B cell (primary cell): ENCODE results near the gene IMPDH2. TPM values are rescaled to one million over a fixed set of nuclear protein-coding genes. Genes with fewer than 3 reads are reported as not detected.

Source experiments
- ATAC-seq: fragments of 200-7000 bp; cut with Tn5 transposase; one replicate; pipeline ENCODE4 v1.10.0; 2021; ENCODE audit warnings: low read depth, mild to moderate bottlenecking, moderate number of reproducible peaks, moderate library complexity
- CTCF ChIA-PET: fragments of 350-600 bp; sonication (Branson Sonifier 250); formaldehyde crosslinking; loops from one replicate; lab custom pipeline; 2021; ENCODE audit warnings: antibody characterized with exemption, inconsistent platforms; lab: Charles Lee
- POLR2A ChIA-PET: fragments of 350-600 bp; sonication (Branson Sonifier 250); formaldehyde crosslinking; loops from one replicate; lab custom pipeline; 2021; ENCODE audit warnings: antibody characterized with exemption; lab: Charles Lee
- DNase-seq: peaks from one replicate; pipeline ENCODE4 v3.0.0; 2013
- H2AFZ ChIP-seq: 2 replicates; pipeline ENCODE4 v1.6.1; 2012; ENCODE audit warnings: mild to moderate bottlenecking, low read depth, low read length; ENCODE audit not compliant: insufficient read depth, poor library complexity, severe bottlenecking
- H3K27ac ChIP-seq, 2 donors: 1 replicate in 1 of 2; 2 replicates in 1 of 2; pipeline ENCODE4 v1.5.1; 2012 to 2013; ENCODE audit warnings: low read length in 2 of 2, mild to moderate bottlenecking in 2 of 2, moderate library complexity in 1 of 2
- H3K27me3 ChIP-seq, 4 experiments: fragments of 200-600 bp in 1 of 4; sonication (generic) in 1 of 4; replicated peaks in 1 of 4; 1 replicate in 2 of 4; 2 replicates in 2 of 4; pipeline versions ENCODE4 v1.6.1 to v1.7.0; 2013 to 2016; ENCODE audit warnings: low read length in 3 of 4, mild to moderate bottlenecking in 2 of 4, mixed read lengths in 1 of 4, moderate library complexity in 1 of 4; ENCODE audit not compliant: insufficient read depth in 4 of 4, control insufficient read depth in 3 of 4; ENCODE audit errors: control extremely low read depth in 1 of 4
- H3K36me3 ChIP-seq, 2 experiments: replicated peaks in 1 of 2; 1 replicate in 1 of 2; 2 replicates in 1 of 2; pipeline versions ENCODE4 v1.6.1 to v1.7.1; 2013; ENCODE audit warnings: low read length in 1 of 2; ENCODE audit not compliant: insufficient read depth in 2 of 2, control insufficient read depth in 1 of 2; ENCODE audit errors: control extremely low read depth in 1 of 2, extremely low read depth in 1 of 2
- H3K4me1 ChIP-seq, 2 donors: fragments of 200-600 bp in 1 of 2; sonication (generic) in 1 of 2; 1 replicate in 1 of 2; 2 replicates in 1 of 2; pipeline versions ENCODE4 v1.5.1 to v1.6.1; 2013 to 2017; ENCODE audit warnings: low read length in 2 of 2; ENCODE audit not compliant: control insufficient read depth in 2 of 2, insufficient read depth in 2 of 2
- H3K4me2 ChIP-seq: replicated peaks from 2 replicates; pipeline ENCODE3; 2012; ENCODE audit warnings: mild to moderate bottlenecking, low read depth, low read length; ENCODE audit not compliant: poor library complexity, severe bottlenecking
- H3K4me3 ChIP-seq, 5 experiments: fragments of 200-600 bp in 1 of 5; sonication (generic) in 1 of 5; 1 replicate in 3 of 5; 2 replicates in 2 of 5; pipeline versions ENCODE4 v1.5.1 to v1.7.0; 2011 to 2016; ENCODE audit warnings: low read length in 4 of 5, mild to moderate bottlenecking in 4 of 5, low read depth in 2 of 5, control low read depth in 1 of 5, moderate library complexity in 1 of 5; ENCODE audit not compliant: insufficient read depth in 1 of 5; ENCODE audit errors: control extremely low read depth in 1 of 5, extremely low read depth in 1 of 5
- H3K79me2 ChIP-seq: fragments of 200-600 bp; sonication (generic); one replicate; pipeline ENCODE4 v1.6.0; 2016; ENCODE audit warnings: low read length; ENCODE audit not compliant: control insufficient read depth, insufficient read depth
- H3K9ac ChIP-seq: fragments of 200-600 bp; sonication (generic); 2 replicates; pipeline ENCODE4 v1.6.1; 2017; ENCODE audit warnings: mild to moderate bottlenecking, low read length, moderate library complexity
- H3K9me3 ChIP-seq, 3 donors: one replicate each; pipeline versions ENCODE4 v1.6.1 to v1.7.1; 2013; ENCODE audit warnings: low read length in 2 of 3; ENCODE audit not compliant: control insufficient read depth in 2 of 3, insufficient read depth in 1 of 3; ENCODE audit errors: control extremely low read depth in 1 of 3
- H4K20me1 ChIP-seq: 2 replicates; pipeline ENCODE4 v1.6.0; 2012; ENCODE audit warnings: mild to moderate bottlenecking, low read length; ENCODE audit not compliant: insufficient read depth, control insufficient read depth, poor library complexity, severe bottlenecking
- H3K27ac Mint-ChIP-seq: one replicate; pipeline ENCODE4 v1.8.0; 2021; ENCODE audit warnings: mixed read lengths
- H3K27me3 Mint-ChIP-seq: one replicate; pipeline ENCODE4 v1.8.0; 2021; ENCODE audit warnings: mixed read lengths
- H3K4me1 Mint-ChIP-seq: one replicate; pipeline ENCODE4 v1.8.0; 2021; ENCODE audit warnings: mixed read lengths
- H3K4me3 Mint-ChIP-seq: one replicate; pipeline ENCODE4 v1.8.0; 2021; ENCODE audit warnings: mixed read lengths
- H3K9me3 Mint-ChIP-seq: one replicate; pipeline ENCODE4 v1.8.0; 2022; ENCODE audit warnings: mixed read lengths; ENCODE audit not compliant: insufficient read depth
- CTCF ChIP-seq: fragments of 200-600 bp; IDR thresholded peaks from one replicate; pipeline ENCODE4 v1.8.0; 2022; ENCODE audit warnings: antibody characterized with exemption, mild to moderate bottlenecking
- EZH2 ChIP-seq: IDR thresholded peaks from 2 replicates; pipeline ENCODE4 v1.6.1; 2012; ENCODE audit warnings: borderline replicate concordance, low read depth, mild to moderate bottlenecking, moderate library complexity, low read length; ENCODE audit not compliant: insufficient read depth, poor library complexity, severe bottlenecking
- WGBS: methylation state at CpG from one replicate; pipeline ENCODE4 v1.1.5; 2013; ENCODE audit warnings: missing lambda C conversion rate; ENCODE audit not compliant: insufficient coverage; 5-methylcytosine and 5-hydroxymethylcytosine counted together
- intact Hi-C: fragments of 100-400 bp; cut with micrococcal nuclease; formaldehyde crosslinking; loops from one replicate; pipeline ENCODE4 v1.10.0; 2022
- polyA plus RNA-seq: library from polyadenylated mRNA; depleted of rRNA; stranded (reverse); fragments of >200 nt; gene quantifications from 2 replicates; pipeline ENCODE4 v1.2.3, GENCODE V29; 2012
- total RNA-seq, 2 donors: library from RNA; stranded (reverse); fragments of 120-200 nt in 1 of 2; gene quantifications; 1 replicate in 1 of 2; 2 replicates in 1 of 2; pipeline versions ENCODE4 v1.2.3 to v1.2.4, GENCODE V29; 2013 to 2022

IMPDH2 gene
- total and polyA plus RNA-seq, 2 donors (not counting 1 experiment from before 2014, with no cell fraction given), result 171 to 193 TPM

DNA sequence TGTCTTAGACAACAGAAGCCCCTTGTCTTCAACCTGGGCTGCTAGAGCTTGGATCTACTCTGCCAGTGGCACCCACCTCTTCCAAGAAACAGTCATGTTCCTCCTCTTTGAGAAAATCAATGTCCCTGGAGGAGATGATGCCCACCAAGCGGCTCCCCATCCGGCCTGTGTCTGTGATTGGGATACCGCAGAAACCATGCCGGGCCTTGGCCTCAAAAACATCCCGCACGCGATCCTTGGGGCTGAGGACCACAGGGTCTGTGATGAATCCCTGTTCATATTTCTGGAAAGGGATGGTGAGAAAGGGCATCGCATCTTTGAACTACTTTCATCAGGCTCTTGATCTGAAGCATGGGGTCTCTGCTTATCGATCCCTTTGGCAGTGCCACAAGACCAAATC, 1.6 kb downstream of the IMPDH2 start:
- H3K9ac ChIP-seq, result no peak overlapping the region
- H3K4me1 ChIP-seq, result peaks cover 20 to 47% of the 10 kb centered on the region in 2 donors
- Mint-ChIP-seq H3K4me3 (peak overlapping the region; percentile 98), H3K9me3 (no peaks in the 10 kb centered on the region), H3K27ac (no peak overlapping the region), H3K27me3 (no peaks in the 10 kb centered on the region), H3K4me1 (peaks cover 55% of the 10 kb centered on the region)
- no peak overlapping the region for H2AFZ ChIP-seq
- H3K36me3 ChIP-seq, result peaks cover 8 to 61% of the 10 kb centered on the region in 2 experiments
- H3K4me2 ChIP-seq, result no peak overlapping the region
- TF ChIP-seq CTCF (no peak), EZH2 (no peak)
- ChIA-PET CTCF (interaction anchor here (0.6 to 4.3 kb wide), 3 partner anchors 35 to 40 kb away, joined by 3 to 41 read pairs (median 21); partner anchors contain the start of gene P4HTM), POLR2A (interaction anchor here (0.6 to 1.1 kb wide), 2 partner anchors 8 to 206 kb away, joined by 4 to 8 read pairs; no protein-coding TSS in a partner anchor)
- no peak for ATAC-seq
- peak overlapping the region in 1 of 2 donors; percentile 92 for H3K27ac ChIP-seq
- 99% methylated on average over 7 of the region's 9 CpGs for WGBS
- intact Hi-C loops, result loop anchor here (5.0 to 10.0 kb wide), 3 partner anchors 313 to 785 kb away; partner anchors contain the start of genes IP6K2, USP4 and ZNF589
- no peaks in the 10 kb centered on the region for H4K20me1 ChIP-seq
- no peak for DNase-seq
- H3K79me2 ChIP-seq, result peaks cover 44% of the 10 kb centered on the region
- no peaks in the 10 kb centered on the region for H3K27me3 ChIP-seq
- H3K4me3 ChIP-seq, result no peak overlapping the region
- no peaks in the 10 kb centered on the region for H3K9me3 ChIP-seq

- Histone ChIP-seq H3K79me2 (peaks cover 43% of the 10 kb centered on the region), H3K9ac (no peak overlapping the region), H4K20me1 (no peaks in the 10 kb centered on the region), H3K4me3 (no peak overlapping the region), H3K4me1 (peaks cover 23 to 51% of the 10 kb centered on the region in 2 donors), H3K9me3 (no peaks in the 10 kb centered on the region), H3K27ac (no peak overlapping the region), H2AFZ (no peak overlapping the region), H3K27me3 (no peaks in the 10 kb centered on the region), H3K4me2 (no peak overlapping the region), H3K36me3 (peaks cover 2 to 50% of the 10 kb centered on the region in 2 experiments)
- no peak for DNase-seq
- ChIA-PET POLR2A (interaction anchor here (0.5 to 1.7 kb wide), 3 partner anchors 9 to 19 kb away, joined by 3 to 7 read pairs (median 4); partner anchors contain the start of genes DALRD3 and WDR6), CTCF (interaction anchor here (4.3 kb wide), 1 partner anchor 38 kb away, joined by 21 read pairs; the partner anchor contains the start of gene P4HTM)
- H3K27me3 Mint-ChIP-seq, result no peaks in the 10 kb centered on the region
- H3K9me3 Mint-ChIP-seq, result no peaks in the 10 kb centered on the region
- TF ChIP-seq EZH2 (no peak), CTCF (no peak)
- H3K4me1 Mint-ChIP-seq, result peaks cover 59% of the 10 kb centered on the region
- H3K27ac Mint-ChIP-seq, result peak overlapping the region; percentile 92
- no peak for ATAC-seq
- intact Hi-C loops, result loop anchor here (5.0 to 10.0 kb wide), 3 partner anchors 312 to 784 kb away; partner anchors contain the start of genes IP6K2, USP4 and ZNF589
- 80% methylated on average over 3 of the region's 3 CpGs for WGBS
- H3K4me3 Mint-ChIP-seq, result peak overlapping the region; percentile 12
Observed at GRCh38 chr3:49026536-49026935, 2.7 kb downstream of the IMPDH2 start.
